CD8-positive, alpha-beta memory T cell (primary cell): Measurements from ENCODE around the gene ARG2. TPM values are rescaled to one million over a fixed set of nuclear protein-coding genes. Genes with fewer than 3 reads are reported as not detected.

Experiments
- CTCF ChIA-PET: fragments of 350-600 bp; sonication (Branson Sonifier 250); formaldehyde crosslinking; loops from one replicate; lab custom pipeline; 2021; ENCODE audit warnings: antibody characterized with exemption; lab: Charles Lee
- POLR2A ChIA-PET: fragments of 350-600 bp; sonication (Branson Sonifier 250); formaldehyde crosslinking; loops from one replicate; lab custom pipeline; 2021; ENCODE audit warnings: antibody characterized with exemption; lab: Charles Lee
- DNase-seq, 5 donors: peaks; one replicate each; pipeline versions ENCODE4 v3.0.0 to v3.0.0-alpha.2; 2020 to 2022; ENCODE audit warnings: mixed read lengths in 1 of 5
- H3K27ac ChIP-seq: one replicate; pipeline ENCODE4 v1.7.0; 2013; ENCODE audit warnings: low read depth, mild to moderate bottlenecking, low read length, moderate library complexity
- H3K27me3 ChIP-seq: 2 replicates; pipeline ENCODE4 v1.7.0; 2013; ENCODE audit warnings: low read length, mild to moderate bottlenecking; ENCODE audit not compliant: insufficient read depth, poor library complexity, severe bottlenecking
- H3K36me3 ChIP-seq: 2 replicates; pipeline ENCODE4 v1.7.0; 2013; ENCODE audit warnings: mild to moderate bottlenecking, low read length, moderate library complexity; ENCODE audit not compliant: insufficient read depth
- H3K4me1 ChIP-seq: 2 replicates; pipeline ENCODE4 v1.7.0; 2013; ENCODE audit warnings: mild to moderate bottlenecking, low read length, moderate library complexity; ENCODE audit not compliant: insufficient read depth
- H3K4me3 ChIP-seq: 2 replicates; pipeline ENCODE4 v1.7.0; 2013; ENCODE audit warnings: mild to moderate bottlenecking, low read length
- H3K9me3 ChIP-seq: 2 replicates; pipeline ENCODE4 v1.7.0; 2013; ENCODE audit warnings: mild to moderate bottlenecking, low read length
- H3K27ac Mint-ChIP-seq, 8 donors: one replicate each; pipeline ENCODE4 v1.8.0; 2020 to 2021; ENCODE audit warnings: mixed read lengths in 8 of 8, mild to moderate bottlenecking in 6 of 8, inconsistent platforms in 3 of 8, moderate library complexity in 3 of 8
- H3K27me3 Mint-ChIP-seq, 2 donors: one replicate each; pipeline ENCODE4 v1.8.0; 2020 to 2021; ENCODE audit warnings: mixed read lengths in 2 of 2, mild to moderate bottlenecking in 1 of 2, moderate library complexity in 1 of 2
- H3K36me3 Mint-ChIP-seq, 3 donors: one replicate each; pipeline ENCODE4 v1.8.0; 2020 to 2021; ENCODE audit warnings: mixed read lengths in 3 of 3, inconsistent platforms in 1 of 3, mild to moderate bottlenecking in 1 of 3
- H3K4me1 Mint-ChIP-seq, 3 donors: one replicate each; pipeline ENCODE4 v1.8.0; 2020 to 2021; ENCODE audit warnings: mixed read lengths in 3 of 3, inconsistent platforms in 1 of 3, mild to moderate bottlenecking in 1 of 3
- H3K4me3 Mint-ChIP-seq, 7 donors: one replicate each; pipeline ENCODE4 v1.8.0; 2020 to 2021; ENCODE audit warnings: mixed read lengths in 7 of 7, mild to moderate bottlenecking in 6 of 7, moderate library complexity in 4 of 7, inconsistent platforms in 2 of 7
- H3K9me3 Mint-ChIP-seq, 5 donors: one replicate each; pipeline ENCODE4 v1.8.0; 2020 to 2022; ENCODE audit warnings: mixed read lengths in 5 of 5, mild to moderate bottlenecking in 3 of 5, moderate library complexity in 2 of 5, inconsistent platforms in 1 of 5
- polyA plus RNA-seq: library from polyadenylated mRNA; unstranded; fragments of 300-500 nt; fragmentation: Illumina TruSeq; gene quantifications from one replicate; pipeline ENCODE4 v1.2.3, GENCODE V29; 2021
- total RNA-seq, 2 experiments: library from RNA; stranded (reverse); gene quantifications; one replicate each; pipeline ENCODE4 v1.2.3, GENCODE V29; 2021

ARG2 gene
- total and polyA plus RNA-seq, 3 experiments from 2014 or later, result 1.2 to 2.8 (median 2.3) TPM

GRCh38 chr14:67653651-67654280, 34.0 kb downstream of the ARG2 start:
- H3K4me1 Mint-ChIP-seq, result no peaks in the 10 kb centered on the region
- Histone ChIP-seq H3K9me3 (no peaks in the 10 kb centered on the region), H3K4me1 (no peaks in the 10 kb centered on the region), H3K4me3 (no peak overlapping the region), H3K27ac (no peak overlapping the region), H3K27me3 (no peaks in the 10 kb centered on the region), H3K36me3 (peaks cover 71% of the 10 kb centered on the region)
- no peaks in the 10 kb centered on the region for H3K9me3 Mint-ChIP-seq
- H3K36me3 Mint-ChIP-seq, result peaks cover 3 to 91% (median 26%) of the 10 kb centered on the region in 3 donors
- ChIA-PET POLR2A (no interaction called here), CTCF (interaction anchor here (0.9 to 1.1 kb wide), 2 partner anchors 10 to 53 kb away, joined by 3 read pairs; partner anchors contain the start of gene PIGH)
- H3K4me3 Mint-ChIP-seq, result no peak overlapping the region
- no peak for DNase-seq
- no peaks in the 10 kb centered on the region for H3K27me3 Mint-ChIP-seq
- no peak overlapping the region for H3K27ac Mint-ChIP-seq

GRCh38 chr14:67663633-67664032, 43.9 kb downstream of the ARG2 start:
- H3K27me3 Mint-ChIP-seq, result no peaks in the 10 kb centered on the region
- no peak for DNase-seq
- Histone ChIP-seq H3K4me3 (no peak overlapping the region), H3K27ac (no peak overlapping the region), H3K9me3 (no peaks in the 10 kb centered on the region), H3K27me3 (no peaks in the 10 kb centered on the region), H3K4me1 (peaks cover 13% of the 10 kb centered on the region), H3K36me3 (peaks cover 14% of the 10 kb centered on the region)
- H3K9me3 Mint-ChIP-seq, result no peaks in the 10 kb centered on the region
- no peak overlapping the region for H3K27ac Mint-ChIP-seq
- H3K36me3 Mint-ChIP-seq, result peaks cover 1 to 40% (median 6%) of the 10 kb centered on the region in 3 donors
- peaks cover 35 to 55% (median 49%) of the 10 kb centered on the region in 3 donors for H3K4me1 Mint-ChIP-seq
- H3K4me3 Mint-ChIP-seq, result no peak overlapping the region
- POLR2A ChIA-PET, result no interaction called here
- CTCF ChIA-PET, result interaction anchor here (1.1 to 1.5 kb wide), 2 partner anchors 93 to 137 kb away, joined by 3 to 6 read pairs; no protein-coding TSS in a partner anchor

GRCh38 chr14:67665868-67666267, 46.1 kb downstream of the ARG2 start:
- no peaks in the 10 kb centered on the region for H3K27me3 ChIP-seq
- ChIA-PET CTCF (interaction anchor here (1.1 to 3.3 kb wide), 4 partner anchors 13 to 241 kb away, joined by 3 to 11 read pairs (median 4); no protein-coding TSS in a partner anchor), POLR2A (no interaction called here)
- Mint-ChIP-seq H3K36me3 (peaks cover 0 to 23% (median 6%) of the 10 kb centered on the region in 3 donors), H3K27me3 (no peaks in the 10 kb centered on the region), H3K27ac (peak overlapping the region in 3 of 8 donors; percentile 47 to 77 (median 68)), H3K4me3 (no peak overlapping the region), H3K9me3 (no peaks in the 10 kb centered on the region), H3K4me1 (peaks cover 49 to 73% (median 65%) of the 10 kb centered on the region in 3 donors)
- no peak overlapping the region for H3K4me3 ChIP-seq
- H3K36me3 ChIP-seq, result peaks cover 2% of the 10 kb centered on the region
- no peak overlapping the region for H3K27ac ChIP-seq
- DNase-seq, result no peak
- H3K9me3 ChIP-seq, result no peaks in the 10 kb centered on the region
- H3K4me1 ChIP-seq, result peaks cover 18% of the 10 kb centered on the region

GRCh38 chr14:67666750-67667449, 47.2 kb downstream of the ARG2 start:
- peaks cover 57 to 82% (median 75%) of the 10 kb centered on the region in 3 donors for H3K4me1 Mint-ChIP-seq
- no peaks in the 10 kb centered on the region for H3K9me3 Mint-ChIP-seq
- POLR2A ChIA-PET, result interaction anchor here (0.6 kb wide), 1 partner anchor 1139 kb away, joined by 10 read pairs; no protein-coding TSS in a partner anchor
- H3K9me3 ChIP-seq, result no peaks in the 10 kb centered on the region
- no peak overlapping the region for H3K4me3 ChIP-seq
- no peak overlapping the region for H3K27ac ChIP-seq
- peaks cover 23% of the 10 kb centered on the region for H3K4me1 ChIP-seq
- no peaks in the 10 kb centered on the region for H3K36me3 ChIP-seq
- CTCF ChIA-PET, result interaction anchor here (0.7 to 3.3 kb wide), 9 partner anchors 9 to 239 kb away, joined by 3 to 11 read pairs (median 4); partner anchors contain the start of genes ARG2 and PIGH
- H3K4me3 Mint-ChIP-seq, result peak overlapping the region in 2 of 7 donors; percentile 17 to 78
- no peaks in the 10 kb centered on the region for H3K27me3 Mint-ChIP-seq
- H3K27me3 ChIP-seq, result no peaks in the 10 kb centered on the region
- peaks cover 0 to 19% (median 6%) of the 10 kb centered on the region in 3 donors for H3K36me3 Mint-ChIP-seq
- H3K27ac Mint-ChIP-seq, result peak overlapping the region in 7 of 8 donors; percentile 34 to 86 (median 63)
- peak in 2 of 5 donors; percentile 25 to 38 for DNase-seq

- ChIA-PET POLR2A (interaction anchor here (0.7 kb wide), 1 partner anchor 35 kb away, joined by 3 read pairs; no protein-coding TSS in a partner anchor), CTCF (interaction anchor here (1.0 to 3.3 kb wide), 3 partner anchors 36 to 241 kb away, joined by 3 to 11 read pairs (median 11); partner anchors contain the start of gene RAD51B)
- no peak overlapping the region for H3K27ac ChIP-seq
- peak overlapping the region in 7 of 8 donors; percentile 35 to 92 (median 75) for H3K27ac Mint-ChIP-seq
- no peaks in the 10 kb centered on the region for H3K27me3 Mint-ChIP-seq
- no peak overlapping the region for H3K4me3 ChIP-seq
- no peaks in the 10 kb centered on the region for H3K9me3 Mint-ChIP-seq
- peaks cover 61 to 88% (median 82%) of the 10 kb centered on the region in 3 donors for H3K4me1 Mint-ChIP-seq
- H3K4me3 Mint-ChIP-seq, result peak overlapping the region in 3 of 7 donors; percentile 2 to 35 (median 35)
- H3K9me3 ChIP-seq, result no peaks in the 10 kb centered on the region
- peaks cover 37% of the 10 kb centered on the region for H3K4me1 ChIP-seq
- H3K36me3 ChIP-seq, result no peaks in the 10 kb centered on the region
- H3K36me3 Mint-ChIP-seq, result peaks cover 0 to 12% (median 2%) of the 10 kb centered on the region in 3 donors
- H3K27me3 ChIP-seq, result no peaks in the 10 kb centered on the region
- peak in 1 of 5 donors; percentile 4 for DNase-seq
Observed at GRCh38 chr14:67668559-67668958, 48.8 kb downstream of the ARG2 start.

GRCh38 chr14:67673451-67673850, 53.7 kb downstream of the ARG2 start:
- H3K27me3 Mint-ChIP-seq, result no peaks in the 10 kb centered on the region
- H3K4me1 Mint-ChIP-seq, result peaks cover 44 to 68% (median 66%) of the 10 kb centered on the region in 3 donors
- H3K9me3 ChIP-seq, result no peaks in the 10 kb centered on the region
- H3K36me3 ChIP-seq, result no peaks in the 10 kb centered on the region
- peak overlapping the region; percentile 86 to 99 (median 94) for H3K4me3 Mint-ChIP-seq
- no peak for DNase-seq
- peaks cover 0 to 25% (median 2%) of the 10 kb centered on the region in 3 donors for H3K36me3 Mint-ChIP-seq
- no peaks in the 10 kb centered on the region for H3K9me3 Mint-ChIP-seq
- H3K27me3 ChIP-seq, result no peaks in the 10 kb centered on the region
- peak overlapping the region; percentile 93 for H3K27ac ChIP-seq
- H3K27ac Mint-ChIP-seq, result peak overlapping the region; percentile 72 to 96 (median 90)
- peaks cover 36% of the 10 kb centered on the region for H3K4me1 ChIP-seq
- ChIA-PET POLR2A (interaction anchor here (1.2 kb wide), 1 partner anchor 22 kb away, joined by 9 read pairs; the partner anchor contains the start of gene RDH11), CTCF (interaction anchor here (1.0 to 1.7 kb wide), 4 partner anchors 18 to 54 kb away, joined by 3 to 6 read pairs (median 6); no protein-coding TSS in a partner anchor)
- peak overlapping the region; percentile 69 for H3K4me3 ChIP-seq

- Histone ChIP-seq H3K4me3 (peak overlapping the region; percentile 69), H3K4me1 (peaks cover 36% of the 10 kb centered on the region), H3K9me3 (no peaks in the 10 kb centered on the region), H3K27me3 (no peaks in the 10 kb centered on the region), H3K36me3 (no peaks in the 10 kb centered on the region), H3K27ac (peak overlapping the region; percentile 93)
- H3K4me3 Mint-ChIP-seq, result peak overlapping the region; percentile 86 to 99 (median 94)
- DNase-seq, result peak in 4 of 5 donors; percentile 51 to 67 (median 60)
- H3K27me3 Mint-ChIP-seq, result no peaks in the 10 kb centered on the region
- peak overlapping the region; percentile 74 to 96 (median 90) for H3K27ac Mint-ChIP-seq
- ChIA-PET POLR2A (interaction anchor here (1.2 to 1.6 kb wide), 2 partner anchors 21 to 74 kb away, joined by 4 to 9 read pairs; partner anchors contain the start of genes PIGH and RDH11), CTCF (interaction anchor here (1.0 to 1.7 kb wide), 4 partner anchors 17 to 55 kb away, joined by 3 to 6 read pairs (median 6); no protein-coding TSS in a partner anchor)
- H3K4me1 Mint-ChIP-seq, result peaks cover 38 to 61% (median 59%) of the 10 kb centered on the region in 3 donors
- no peaks in the 10 kb centered on the region for H3K9me3 Mint-ChIP-seq
- H3K36me3 Mint-ChIP-seq, result peaks cover 0 to 29% (median 2%) of the 10 kb centered on the region in 3 donors
Observed at GRCh38 chr14:67674139-67674479, 54.4 kb downstream of the ARG2 start.
